ENCODE results near the gene NDOR1. TPM values are rescaled to one million over a fixed set of nuclear protein-coding genes. Genes with fewer than 3 reads are reported as not detected.

Gene NDOR1
- total and polyA plus RNA-seq, 8 donors = 9.1 to 19.5 (median 11.1) TPM

- H3K4me1 ChIP-seq = peaks cover 17 to 36% of the 10 kb centered on the region in 2 donors
- no peaks in the 10 kb centered on the region for H3K27me3 ChIP-seq
- no peak for TF ChIP-seq CTCF (IDR thresholded peaks at IDR 0.05)
- ATAC-seq (no peak), DNase-seq (no peak)
- H3K4me3 ChIP-seq = no peak overlapping the region
- H3K27ac ChIP-seq = no peak overlapping the region
- intact Hi-C loops (cut with DNase I) = no loop called here
- peaks cover 0 to 26% of the 10 kb centered on the region in 2 donors for H3K36me3 ChIP-seq
- H3K9me3 ChIP-seq = no peaks in the 10 kb centered on the region
These were observed 39.3 kb downstream of the NDOR1 start for GRCh38 chr9:137244486-137245449.

- H3K4me3 ChIP-seq = no peak overlapping the region
- TF ChIP-seq CTCF (IDR thresholded peaks at IDR 0.05) = no peak
These were observed 40.2 kb downstream of the NDOR1 start for GRCh38 chr9:137245450-137246421.

GRCh38 chr9:137247135-137247915 is 41.8 kb downstream of the NDOR1 start:
- Histone ChIP-seq H3K27me3 (no peaks in the 10 kb centered on the region), H3K36me3 (peaks cover 0 to 19% of the 10 kb centered on the region in 2 donors), H3K27ac (peak overlapping the region in 1 of 2 donors; percentile 58), H3K4me3 (no peak overlapping the region), H3K4me1 (peaks cover 13 to 21% of the 10 kb centered on the region in 2 donors), H3K9me3 (no peaks in the 10 kb centered on the region)
- peak; percentile 78 for ATAC-seq
- DNase-seq = peak in 2 of 4 donors; percentile 60 to 64
- no peak for TF ChIP-seq CTCF (IDR thresholded peaks at IDR 0.05)
- intact Hi-C loops (cut with DNase I) = no loop called here

More at GRCh38 chr9:137245450-137246421, 40.2 kb downstream of the NDOR1 start:
- H3K27me3 ChIP-seq = no peaks in the 10 kb centered on the region
- ATAC-seq = no peak
- no peak for DNase-seq
- H3K4me1 ChIP-seq = peaks cover 17 to 28% of the 10 kb centered on the region in 2 donors
- no peaks in the 10 kb centered on the region for H3K9me3 ChIP-seq
- intact Hi-C loops (cut with DNase I) = no loop called here
- H3K27ac ChIP-seq = no peak overlapping the region
- H3K36me3 ChIP-seq = peaks cover 0 to 26% of the 10 kb centered on the region in 2 donors

- peaks cover 0 to 14% of the 10 kb centered on the region in 2 donors for H3K36me3 ChIP-seq
- H3K4me3 ChIP-seq = no peak overlapping the region
- DNase-seq = no peak
- H3K27ac ChIP-seq = no peak overlapping the region
- H3K27me3 ChIP-seq = no peaks in the 10 kb centered on the region
- no peaks in the 10 kb centered on the region for H3K9me3 ChIP-seq
- TF ChIP-seq CTCF (IDR thresholded peaks at IDR 0.05) = no peak
- ATAC-seq = no peak
- intact Hi-C loops (cut with DNase I) = no loop called here
- H3K4me1 ChIP-seq = peaks cover 8 to 16% of the 10 kb centered on the region in 2 donors
These were observed 42.3 kb downstream of the NDOR1 start for GRCh38 chr9:137247916-137248175.
